Fibroblast of gingiva (primary cell): ENCODE results near the gene IL20RB.
A peak's percentile ranks its signal among the peaks of the same experiment; 100 is the strongest.

ENCODE experiments used
- DNase-seq: peaks from one replicate; pipeline ENCODE4 v3.0.0-alpha.2; 2011; ENCODE audit warnings: low read depth

IL20RB gene

GRCh38 chr3:136957751-136958288 is at the start of gene IL20RB:
Gene IL20RB, plus strand, starts transcription at chr3:136957983. Its CDS starts 131 bp downstream, at chr3:136958114.
- DNase-seq: peak; percentile 74

GRCh38 chr3:136908297-136908696 is 49.5 kb upstream of the IL20RB start:
- DNase-seq: no peak

- DNase-seq: no peak
Measured at GRCh38 chr3:136909187-136909586, 48.6 kb upstream of the IL20RB start.

GRCh38 chr3:136910697-136911096 is 47.1 kb upstream of the IL20RB start:
- DNase-seq: no peak

- DNase-seq: no peak
Measured at GRCh38 chr3:136913168-136913567, 44.6 kb upstream of the IL20RB start.

GRCh38 chr3:136914739-136915138 is 43.0 kb upstream of the IL20RB start:
- DNase-seq: no peak

- DNase-seq: no peak
Measured at GRCh38 chr3:136916223-136916622, 41.6 kb upstream of the IL20RB start.

- DNase-seq: no peak
Measured at GRCh38 chr3:136919799-136920580, 37.8 kb upstream of the IL20RB start.

- no peak for DNase-seq
Measured at GRCh38 chr3:136920904-136921611, 36.7 kb upstream of the IL20RB start.

- DNase-seq: peak; percentile 76
Measured at GRCh38 chr3:136925425-136926190, 32.2 kb upstream of the IL20RB start.

- DNase-seq: no peak
Measured at GRCh38 chr3:136928240-136928639, 29.5 kb upstream of the IL20RB start.

GRCh38 chr3:136929977-136930670 is 27.7 kb upstream of the IL20RB start:
- peak; percentile 36 for DNase-seq

- no peak for DNase-seq
Measured at GRCh38 chr3:136931606-136932005, 26.2 kb upstream of the IL20RB start.

- DNase-seq: peak; percentile 11
Measured at GRCh38 chr3:136932523-136932922, 25.3 kb upstream of the IL20RB start.

GRCh38 chr3:136932978-136933772 is 24.6 kb upstream of the IL20RB start:
- no peak for DNase-seq

GRCh38 chr3:136937175-136937574 is 20.6 kb upstream of the IL20RB start:
- no peak for DNase-seq

GRCh38 chr3:136937851-136938250 is 19.9 kb upstream of the IL20RB start:
- no peak for DNase-seq

GRCh38 chr3:136938334-136938733 is 19.4 kb upstream of the IL20RB start:
- peak; percentile 61 for DNase-seq

GRCh38 chr3:136939489-136939888 is 18.3 kb upstream of the IL20RB start:
- DNase-seq: no peak

- DNase-seq: no peak
Measured at GRCh38 chr3:136942803-136943202, 15.0 kb upstream of the IL20RB start.

- DNase-seq: peak; percentile 47
Measured at GRCh38 chr3:136943436-136943835, 14.3 kb upstream of the IL20RB start.
